Endothelial cell of umbilical vein (primary cell): ENCODE results near the gene SGCB. TPM values are rescaled to one million over a fixed set of nuclear protein-coding genes. Genes with fewer than 3 reads are reported as not detected.

ENCODE experiments used
- BruUV-seq: library from RNA; stranded (reverse); fragments of 400-500 nt; replicated peaks from 2 replicates; lab custom pipeline; 2021; lab: Mats Ljungman, UMichigan
- CTCF ChIA-PET: fragments of 300-600, 350-600 bp; sonication (Branson Sonifier 250); formaldehyde crosslinking; loops from one replicate; lab custom pipeline; 2021; ENCODE audit warnings: antibody characterized with exemption, inconsistent platforms; lab: Charles Lee
- POLR2A ChIA-PET: fragments of 300-600, 350-600 bp; sonication (Branson Sonifier 250); formaldehyde crosslinking; loops from one replicate; lab custom pipeline; 2021; ENCODE audit warnings: antibody characterized with exemption, inconsistent platforms; lab: Charles Lee
- DNase-seq: peaks from one replicate; pipeline ENCODE4 v3.0.0-alpha.2; 2011; ENCODE audit warnings: low read depth, low spot score
- FAIRE-seq: peaks from 2 replicates; lab custom pipeline; 2011; peaks lifted over from hg19 to GRCh38; lab: Jason Lieb, UNC
- H2AFZ ChIP-seq: 2 replicates; pipeline ENCODE4 v1.6.0; 2012; ENCODE audit warnings: low read depth, low read length, control low read depth, inconsistent platforms
- H3K27ac ChIP-seq: 2 replicates; pipeline ENCODE4 v1.5.1; 2011; ENCODE audit warnings: low read depth, mild to moderate bottlenecking, control low read depth, low read length, moderate library complexity; ENCODE audit not compliant: insufficient read depth
- H3K27me3 ChIP-seq, 2 experiments: 2 replicates each; pipeline versions ENCODE4 v1.6.0 to v1.6.1; 2011; ENCODE audit warnings: low read length in 2 of 2, mixed read lengths in 1 of 2; ENCODE audit not compliant: control insufficient read depth in 2 of 2, insufficient read depth in 2 of 2
- H3K36me3 ChIP-seq, 2 experiments: 2 replicates in 1 of 2; 3 replicates in 1 of 2; pipeline ENCODE4 v1.5.1; 2011; ENCODE audit warnings: low read length in 2 of 2, mild to moderate bottlenecking in 1 of 2, moderate library complexity in 1 of 2; ENCODE audit not compliant: control insufficient read depth in 2 of 2, insufficient read depth in 2 of 2; ENCODE audit errors: extremely low read depth in 1 of 2
- H3K4me1 ChIP-seq: 3 replicates; pipeline ENCODE4 v1.5.1; 2011; ENCODE audit warnings: mild to moderate bottlenecking, low read length; ENCODE audit not compliant: control insufficient read depth, insufficient read depth; ENCODE audit errors: extremely low read depth
- H3K4me2 ChIP-seq: 2 replicates; pipeline ENCODE4 v1.6.1; 2011; ENCODE audit warnings: low read length, control low read depth, mixed read lengths; ENCODE audit not compliant: insufficient read depth
- H3K4me3 ChIP-seq, 3 experiments: fragments of 200-600 bp in 1 of 3; sonication (generic), shearing (Covaris generic) in 1 of 3; replicated peaks in 1 of 3; 2 replicates each; pipeline ENCODE4 v1.5.1; 2011 to 2016; ENCODE audit warnings: control low read depth in 3 of 3, low read length in 3 of 3, mild to moderate bottlenecking in 2 of 3, inconsistent platforms in 1 of 3, low read depth in 1 of 3, moderate library complexity in 1 of 3; ENCODE audit not compliant: insufficient read depth in 1 of 3
- H3K79me2 ChIP-seq: 2 replicates; pipeline ENCODE4 v1.6.0; 2012; ENCODE audit warnings: low read length, inconsistent platforms; ENCODE audit not compliant: control insufficient read depth, insufficient read depth
- H3K9ac ChIP-seq: replicated peaks from 2 replicates; pipeline ENCODE3; 2011; ENCODE audit warnings: low read length, control low read depth; ENCODE audit not compliant: insufficient read depth; ENCODE audit errors: extremely low read depth
- H3K9me1 ChIP-seq: replicated peaks from 3 replicates; pipeline ENCODE4 v1.6.0; 2011; ENCODE audit warnings: mild to moderate bottlenecking, low read length; ENCODE audit not compliant: control insufficient read depth, insufficient read depth; ENCODE audit errors: extremely low read depth
- H3K9me3 ChIP-seq: replicated peaks from 2 replicates; pipeline ENCODE4 v1.5.1; 2012; ENCODE audit warnings: low read length, inconsistent platforms; ENCODE audit not compliant: control insufficient read depth, insufficient read depth
- H4K20me1 ChIP-seq: replicated peaks from 2 replicates; pipeline ENCODE3; 2011; ENCODE audit warnings: mild to moderate bottlenecking, low read length; ENCODE audit not compliant: control insufficient read depth, insufficient read depth; ENCODE audit errors: extremely low read depth
- CTCF ChIP-seq, 2 donors: IDR thresholded peaks; 1 replicate in 1 of 2; 2 replicates in 1 of 2; pipeline ENCODE4 v1.5.1; 2011; ENCODE audit warnings: low read length in 2 of 2, mild to moderate bottlenecking in 2 of 2, moderate library complexity in 2 of 2, control low read depth in 1 of 2, inconsistent platforms in 1 of 2, low read depth in 1 of 2; ENCODE audit not compliant: insufficient read depth in 1 of 2; ENCODE audit errors: extremely low read depth in 1 of 2
- FOS ChIP-seq: IDR thresholded peaks from 2 replicates; pipeline ENCODE4 v1.6.1; 2011; ENCODE audit warnings: mild to moderate bottlenecking, low read length, moderate library complexity, borderline replicate concordance; ENCODE audit not compliant: insufficient read depth
- JUN ChIP-seq: IDR thresholded peaks from 2 replicates; pipeline ENCODE4 v1.6.1; 2011; ENCODE audit warnings: borderline replicate concordance, low read depth; ENCODE audit not compliant: insufficient read length, insufficient read depth
- MAX ChIP-seq: IDR thresholded peaks from 2 replicates; pipeline ENCODE4 v1.6.1; 2011; ENCODE audit not compliant: insufficient read depth, insufficient read length
- MYC ChIP-seq: IDR thresholded peaks from one replicate; pipeline ENCODE4 v1.6.1; 2011; ENCODE audit warnings: mild to moderate bottlenecking, low read depth, low read length
- POLR2A ChIP-seq: IDR thresholded peaks from 2 replicates; pipeline ENCODE4 v1.6.1; 2012; ENCODE audit warnings: low read depth, mild to moderate bottlenecking, control low read depth, low read length
- dilution Hi-C: fragments of 300-500 bp; cut with MboI; formaldehyde crosslinking; loops from one replicate; pipeline ENCODE4 v1.15.0; 2019; ENCODE audit warnings: low sequenced_read_pairs; ENCODE audit not compliant: extremely low pct_ligation_motif_present
- intact Hi-C: fragments of 100-400 bp; cut with micrococcal nuclease; formaldehyde crosslinking; loops from one replicate; pipeline ENCODE4 v1.10.0; 2022
- polyA plus RNA-seq, 4 experiments: library from polyadenylated mRNA; depleted of rRNA in 3 of 4; stranded (reverse) in 3 of 4; unstranded in 1 of 4; fragments of >200 nt; gene quantifications; 2 replicates each; pipeline versions ENCODE4 v1.2.1 to v1.2.3, GENCODE V29; 2011 to 2012; ENCODE audit warnings: missing spikeins in 1 of 4
- total RNA-seq: library from RNA; stranded (reverse); gene quantifications from 2 replicates; pipeline ENCODE4 v1.2.3, GENCODE V29; 2021

The SGCB gene
- total and polyA plus RNA-seq, 2 donors (not counting 3 experiments of a cell fraction or from before 2014, with no cell fraction given), result 13.7 to 54.0 TPM

DNA sequence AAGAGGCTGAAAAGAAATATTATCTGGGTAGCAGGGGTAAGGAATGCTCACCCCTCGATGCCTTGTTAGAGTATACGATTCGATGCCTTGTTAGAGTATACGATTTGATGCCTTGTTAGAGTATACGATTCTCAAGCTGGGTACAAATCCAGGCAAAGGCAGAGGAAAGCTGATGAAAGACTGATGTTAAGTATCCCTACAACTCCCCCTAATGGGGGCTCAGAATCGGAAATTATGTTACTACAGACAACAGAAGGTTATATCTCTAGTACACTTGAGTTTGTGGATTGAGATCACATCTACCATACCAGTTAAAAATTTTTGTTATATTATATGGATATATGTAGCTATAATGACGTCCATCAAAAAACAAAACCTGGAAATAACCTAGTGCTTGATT lies 22.7 kb downstream of the SGCB start:
- TF ChIP-seq CTCF (IDR thresholded peaks at IDR 0.05; ENCODE audit: extremely low read depth in 1 of 2, insufficient read depth in 1 of 2, low read depth in 1 of 2, low read length in 2 of 2) (peak in 1 of 2 donors; percentile 8), MYC (no peak), POLR2A (no peak), FOS (no peak), MAX (no peak), JUN (no peak)
- no peak overlapping the region for H3K4me3 ChIP-seq
- peak; percentile 53 for DNase-seq
- H2AFZ ChIP-seq, result no peak overlapping the region
- no peak for FAIRE-seq
- dilution Hi-C loops, result no loop called here
- no TSS peak for BruUV-seq
- H3K9me3 ChIP-seq, result no peaks in the 10 kb centered on the region
- H3K9me1 ChIP-seq, result no peaks in the 10 kb centered on the region
- POLR2A ChIA-PET, result no interaction called here
- H4K20me1 ChIP-seq, result no peaks in the 10 kb centered on the region
- no peak overlapping the region for H3K9ac ChIP-seq
- H3K27ac ChIP-seq, result no peak overlapping the region
- H3K36me3 ChIP-seq, result no peaks in the 10 kb centered on the region
- intact Hi-C loops, result no loop called here
- CTCF ChIA-PET, result interaction anchor here (1.1 to 1.5 kb wide), 7 partner anchors 18 to 130 kb away, joined by 3 to 6 read pairs (median 4); partner anchors contain the start of gene SGCB
- H3K79me2 ChIP-seq, result no peaks in the 10 kb centered on the region
- H3K27me3 ChIP-seq, result no peaks in the 10 kb centered on the region
- H3K4me2 ChIP-seq, result no peak overlapping the region
- peaks cover 27% of the 10 kb centered on the region for H3K4me1 ChIP-seq

GRCh38 chr4:52014903-52015302 lies 23.2 kb downstream of the SGCB start:
- POLR2A ChIA-PET, result no interaction called here

More at GRCh38 chr4:52014903-52015302, 23.2 kb downstream of the SGCB start:
- Histone ChIP-seq H3K36me3 (no peaks in the 10 kb centered on the region), H4K20me1 (no peaks in the 10 kb centered on the region), H3K9ac (no peak overlapping the region), H3K27me3 (no peaks in the 10 kb centered on the region), H3K4me1 (peaks cover 22% of the 10 kb centered on the region), H3K4me2 (no peak overlapping the region), H3K27ac (no peak overlapping the region), H3K4me3 (no peak overlapping the region), H2AFZ (no peak overlapping the region), H3K79me2 (no peaks in the 10 kb centered on the region), H3K9me1 (no peaks in the 10 kb centered on the region), H3K9me3 (no peaks in the 10 kb centered on the region)
- no TSS peak for BruUV-seq
- intact Hi-C loops, result no loop called here
- TF ChIP-seq JUN, result no peak
- DNase-seq (no peak), FAIRE-seq (no peak)
- CTCF ChIA-PET, result interaction anchor here (1.1 to 1.5 kb wide), 7 partner anchors 17 to 130 kb away, joined by 3 to 6 read pairs (median 4); partner anchors contain the start of gene SGCB
- dilution Hi-C loops, result no loop called here
